ENCODE data around the gene INF2. TPM values are rescaled to one million over a fixed set of nuclear protein-coding genes. Genes with fewer than 3 reads are reported as not detected.

The INF2 gene
- total and polyA plus RNA-seq, 9 of the 15 experiments (the other 6 are each of a cell fraction or from before 2014, with no cell fraction given) = 0.56 to 31.3 (median 7.8) TPM

GRCh38 chr14:104712881-104713734, 23.7 kb downstream of the INF2 start:
- no peaks in the 10 kb centered on the region for H3K9me1 ChIP-seq (ENCODE audit: control insufficient read depth, insufficient read depth, low read length)
- H3K4me2 ChIP-seq (ENCODE audit: insufficient read depth, low read length) = no peak overlapping the region
- H2AFZ ChIP-seq (ENCODE audit: low read depth, low read length) = no peak overlapping the region
- H3K4me1 ChIP-seq (replicated peaks in 1 of 2; ENCODE audit: control insufficient read depth in 2 of 2, insufficient read depth in 2 of 2, low read length in 2 of 2) = peaks cover 0 to 38% of the 10 kb centered on the region in 2 experiments; a peak in 2 of 5 replicates
- no peak overlapping the region for H3K4me3 ChIP-seq
- ATAC-seq = no peak
- H3K36me3 ChIP-seq (ENCODE audit: control insufficient read depth, insufficient read depth, low read length) = peaks cover 3% of the 10 kb centered on the region; the same call in 1 of the 3 replicates
- no peak for FAIRE-seq
- CTCF ChIA-PET (ENCODE audit: low intra/inter-chr PET ratio) = no interaction called here
- WGBS (ENCODE audit: insufficient coverage, low coverage, missing lambda C conversion rate) = 94% methylated on average over 13 of the region's 40 CpGs
- DNase-seq (ENCODE audit: extremely low read depth in 1 of 4, low spot score in 3 of 4) = no peak
- no peaks in the 10 kb centered on the region for H3K79me2 ChIP-seq (ENCODE audit: control insufficient read depth, insufficient read depth, low read length)
- peaks cover 3% of the 10 kb centered on the region; the same call in 1 of the 2 replicates for H4K20me1 ChIP-seq (replicated peaks; ENCODE audit: control insufficient read depth, insufficient read depth, low read length)
- POLR2A ChIA-PET = interaction anchor here (0.6 kb wide), 1 partner anchor 570 kb away, joined by 3 read pairs; no protein-coding TSS in a partner anchor
- no peak overlapping the region for H3K9ac ChIP-seq (ENCODE audit: insufficient read depth in 1 of 2, low read depth in 2 of 2, low read length in 2 of 2)
- intact Hi-C loops (cut with micrococcal nuclease) = no loop called here
- no peaks in the 10 kb centered on the region for H3K9me3 ChIP-seq (replicated peaks; ENCODE audit: control insufficient read depth, insufficient read depth, low read depth, low read length)
- in situ Hi-C loops (cut with MboI) = loop anchor here (5.0 kb wide), 1 partner anchor 56 kb away; no protein-coding TSS in a partner anchor
- no peak for TF ChIP-seq MEF2D (tag; conservative IDR thresholded peaks at IDR 0.05; ENCODE audit: low read depth)
- no peak for TF ChIP-seq ZNF121 (CRISPR knock-in tag; conservative IDR thresholded peaks at IDR 0.05)
- TF ChIP-seq ZNF766 (CRISPR knock-in tag; conservative IDR thresholded peaks at IDR 0.05) = no peak
- TF ChIP-seq ZNF184 (CRISPR knock-in tag; IDR thresholded peaks at IDR 0.05) = no peak
- TF ChIP-seq KLF1 (tag; IDR thresholded peaks at IDR 0.05) = no peak
- TF ChIP-seq BDP1 (IDR thresholded peaks at IDR 0.05; ENCODE audit: insufficient read depth, insufficient read length) = no peak
- TF ChIP-seq HDAC3 (IDR thresholded peaks at IDR 0.05; ENCODE audit: borderline replicate concordance, partially characterized antibody) = no peak
- TF ChIP-seq ZBTB9 (CRISPR knock-in tag; IDR thresholded peaks at IDR 0.05) = no peak
- TF ChIP-seq FOXJ3 (CRISPR knock-in tag; IDR thresholded peaks at IDR 0.05) = no peak
- TF ChIP-seq CREM (IDR thresholded peaks at IDR 0.05; ENCODE audit: low read depth) = no peak
- TF ChIP-seq TRIM25 (IDR thresholded peaks at IDR 0.05; ENCODE audit: borderline replicate concordance) = no peak
- TF ChIP-seq FOSL1 (tag; conservative IDR thresholded peaks at IDR 0.05) = no peak
- no peak overlapping the region for H3K27ac ChIP-seq (ENCODE audit: extremely low read depth, low read depth, low read length)
- no TSS peak for BruUV-seq (replicated peaks)
- no peaks in the 10 kb centered on the region for H3K27me3 ChIP-seq (ENCODE audit: control insufficient read depth in 2 of 2, insufficient read depth in 2 of 2, low read length in 2 of 2)

Measured in K562 (cell line).